ENCODE data around the gene CENPA.
"Not testable (repeated sequence)": the region's sequence is repeated elsewhere in the genome, so short reads cannot be mapped to it uniquely, and the experiment has no call there.

Gene CENPA

DNA sequence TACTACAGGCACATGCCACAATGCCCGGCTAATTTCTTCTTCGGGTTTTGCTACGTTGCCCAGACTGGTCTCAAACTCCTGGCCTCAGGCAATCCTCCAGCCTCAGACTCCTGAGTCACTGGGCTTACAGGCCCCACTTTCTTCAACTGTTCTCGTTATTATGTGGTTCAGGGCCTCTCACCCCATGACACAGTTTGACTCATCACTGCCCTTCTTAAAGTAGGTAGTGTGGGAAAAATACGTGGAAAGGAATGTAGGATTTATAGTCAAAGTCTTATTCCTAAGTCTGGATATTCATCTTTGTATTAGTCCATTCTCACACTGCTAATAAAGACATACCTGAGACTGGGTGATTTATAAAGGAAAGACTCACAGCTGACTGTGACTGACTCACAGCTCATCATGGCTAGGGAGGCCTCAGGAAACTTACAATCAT is 19.4 kb downstream of the CENPA start:
- H3K27me3 ChIP-seq (ENCODE audit: insufficient read depth, low read length): no peaks in the 10 kb centered on the region
- H3K9me3 ChIP-seq (ENCODE audit: insufficient read depth, low read depth, low read length): no peaks in the 10 kb centered on the region
- H3K4me3 ChIP-seq (ENCODE audit: low read length): no peak overlapping the region
- no peak overlapping the region for H3K9ac ChIP-seq (ENCODE audit: low read depth, low read length)
- no peak overlapping the region for H3K27ac ChIP-seq (ENCODE audit: low read length)
- peaks cover 11% of the 10 kb centered on the region for H3K36me3 ChIP-seq (ENCODE audit: insufficient read depth, low read depth, low read length)
- H3K4me1 ChIP-seq (ENCODE audit: insufficient read depth, low read length): no peaks in the 10 kb centered on the region

DNA sequence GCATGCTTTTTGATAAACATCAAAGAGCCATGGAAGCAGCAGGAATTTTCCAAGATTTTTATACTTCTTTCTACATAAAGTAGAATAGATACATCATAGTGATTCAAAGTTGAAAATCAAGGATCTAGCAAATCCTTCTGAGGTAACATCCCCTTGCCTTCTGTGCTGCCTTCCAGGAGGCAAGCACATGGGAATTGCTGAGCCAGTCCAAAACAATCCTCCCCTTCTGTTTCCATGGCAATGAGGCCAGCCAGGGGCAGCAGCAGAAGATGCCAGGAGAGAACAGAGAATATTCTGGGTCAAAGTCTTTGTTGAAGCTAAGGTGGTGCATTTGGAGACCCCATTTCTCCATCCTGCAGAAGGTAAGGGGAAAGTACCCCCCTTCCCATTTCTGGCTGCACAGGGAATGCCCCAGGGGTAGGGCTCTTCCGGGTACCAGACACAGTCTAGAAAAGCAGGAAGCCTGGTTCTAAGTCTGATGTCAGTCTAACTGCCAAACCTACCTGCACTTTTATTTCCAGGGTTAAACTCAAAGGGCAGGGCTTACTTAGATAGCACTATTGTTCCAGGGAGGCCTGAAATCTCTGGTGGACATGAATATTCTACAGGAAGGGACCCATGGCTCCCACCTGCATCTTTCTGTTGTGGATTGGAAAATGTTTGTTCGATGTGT is 22.1 kb downstream of the CENPA start:
- no peaks in the 10 kb centered on the region for H3K9me3 ChIP-seq (ENCODE audit: insufficient read depth, low read depth, low read length)
- no peak overlapping the region for H3K9ac ChIP-seq (ENCODE audit: low read depth, low read length)
- no peaks in the 10 kb centered on the region for H3K4me1 ChIP-seq (ENCODE audit: insufficient read depth, low read length)
- no peak overlapping the region for H3K4me3 ChIP-seq (ENCODE audit: low read length)
- no peaks in the 10 kb centered on the region for H3K27me3 ChIP-seq (ENCODE audit: insufficient read depth, low read length)
- H3K36me3 ChIP-seq (ENCODE audit: insufficient read depth, low read depth, low read length): no peaks in the 10 kb centered on the region
- H3K27ac ChIP-seq (ENCODE audit: low read length): no peak overlapping the region

DNA sequence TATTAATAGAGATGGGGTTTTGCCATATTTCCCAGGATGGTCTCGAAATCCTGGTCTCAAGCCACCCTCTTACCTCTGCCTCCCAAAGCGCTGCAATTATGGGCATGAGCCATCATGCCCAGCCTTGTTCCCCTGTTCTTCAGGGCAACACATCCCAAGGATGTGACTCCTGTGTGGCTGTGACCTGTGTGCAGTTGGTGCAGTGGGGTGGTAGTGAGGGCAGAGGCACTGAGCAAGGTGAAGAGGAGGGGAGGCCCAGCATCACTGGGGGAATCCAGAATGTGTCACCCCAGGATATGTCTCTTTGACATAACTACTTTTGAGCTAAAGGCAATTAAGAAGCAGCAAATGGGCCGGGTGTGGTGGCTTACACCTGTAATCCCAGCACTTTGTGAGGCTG is 23.4 kb downstream of the CENPA start:
- no peaks in the 10 kb centered on the region for H3K4me1 ChIP-seq (ENCODE audit: insufficient read depth, low read length)

DNA sequence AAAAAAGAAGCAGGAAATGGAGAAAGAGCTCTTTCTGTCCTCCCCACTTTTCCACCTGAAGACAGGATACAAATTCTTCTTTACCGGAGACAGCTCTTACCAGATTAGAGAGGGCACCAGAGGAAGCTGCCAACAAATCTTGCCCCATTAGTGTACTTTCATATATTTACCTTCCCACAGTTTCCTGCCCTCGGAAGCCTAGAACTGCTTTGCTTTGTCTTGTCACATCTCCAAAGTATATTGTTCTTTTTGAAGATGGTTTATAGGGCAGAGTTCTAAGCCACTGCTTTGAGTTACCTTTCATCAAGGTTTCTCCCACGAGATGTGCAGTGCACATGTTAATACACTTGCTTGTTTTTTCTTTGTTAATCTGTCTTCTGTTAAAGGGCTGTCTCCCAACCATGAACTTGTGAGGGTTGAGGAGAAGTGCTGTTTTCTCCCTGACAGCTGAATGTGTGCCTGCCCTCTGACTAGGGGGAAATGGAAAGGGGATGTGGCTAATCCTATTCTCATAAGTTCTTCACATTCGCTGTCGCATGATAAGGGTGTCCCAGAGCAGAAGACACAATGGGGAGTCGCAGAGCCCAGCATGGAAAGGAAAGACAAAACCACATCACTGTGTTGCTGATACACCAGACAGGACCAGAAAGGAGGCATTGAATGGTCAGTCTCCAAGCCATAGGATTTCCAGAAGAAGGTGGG is 24.2 kb downstream of the CENPA start:
- Histone ChIP-seq H3K4me3 (ENCODE audit: low read length) (no peak overlapping the region), H3K9ac (ENCODE audit: low read depth, low read length) (no peak overlapping the region), H3K27me3 (ENCODE audit: insufficient read depth, low read length) (no peaks in the 10 kb centered on the region), H3K9me3 (ENCODE audit: insufficient read depth, low read depth, low read length) (no peaks in the 10 kb centered on the region), H3K4me1 (ENCODE audit: insufficient read depth, low read length) (no peaks in the 10 kb centered on the region), H3K27ac (ENCODE audit: low read length) (no peak overlapping the region), H3K36me3 (ENCODE audit: insufficient read depth, low read depth, low read length) (no peaks in the 10 kb centered on the region)

More for the DNA sequence above, 23.4 kb downstream of the CENPA start:
- Histone ChIP-seq H3K9ac (ENCODE audit: low read depth, low read length) (no peak overlapping the region), H3K27ac (ENCODE audit: low read length) (no peak overlapping the region), H3K4me3 (ENCODE audit: low read length) (no peak overlapping the region), H3K27me3 (ENCODE audit: insufficient read depth, low read length) (no peaks in the 10 kb centered on the region), H3K9me3 (ENCODE audit: insufficient read depth, low read depth, low read length) (no peaks in the 10 kb centered on the region), H3K36me3 (ENCODE audit: insufficient read depth, low read depth, low read length) (no peaks in the 10 kb centered on the region)

DNA sequence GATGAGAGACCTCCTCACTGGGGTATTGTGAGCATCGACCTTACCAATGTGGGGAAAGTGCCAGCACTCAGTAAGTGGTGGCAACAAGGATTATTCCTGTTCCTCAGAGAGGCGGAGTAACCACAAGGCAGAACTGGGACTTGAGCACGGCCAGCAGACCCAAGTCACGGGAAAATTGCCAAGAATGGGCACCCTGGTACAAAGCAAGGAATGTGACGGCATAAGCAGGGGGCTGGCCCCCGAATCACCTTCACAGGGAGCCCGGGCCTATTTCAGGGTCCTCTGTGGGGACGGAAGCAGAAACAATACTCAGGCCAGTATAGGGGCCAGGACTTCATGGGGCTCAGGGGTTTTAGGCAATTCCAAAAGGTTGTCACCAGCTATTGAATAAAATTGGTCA is 25.4 kb downstream of the CENPA start:
- Histone ChIP-seq H3K9ac (ENCODE audit: low read depth, low read length) (no peak overlapping the region), H3K36me3 (ENCODE audit: insufficient read depth, low read depth, low read length) (no peaks in the 10 kb centered on the region), H3K4me3 (ENCODE audit: low read length) (no peak overlapping the region), H3K9me3 (ENCODE audit: insufficient read depth, low read depth, low read length) (no peaks in the 10 kb centered on the region), H3K27ac (ENCODE audit: low read length) (no peak overlapping the region), H3K27me3 (ENCODE audit: insufficient read depth, low read length) (no peaks in the 10 kb centered on the region), H3K4me1 (ENCODE audit: insufficient read depth, low read length) (no peaks in the 10 kb centered on the region)

DNA sequence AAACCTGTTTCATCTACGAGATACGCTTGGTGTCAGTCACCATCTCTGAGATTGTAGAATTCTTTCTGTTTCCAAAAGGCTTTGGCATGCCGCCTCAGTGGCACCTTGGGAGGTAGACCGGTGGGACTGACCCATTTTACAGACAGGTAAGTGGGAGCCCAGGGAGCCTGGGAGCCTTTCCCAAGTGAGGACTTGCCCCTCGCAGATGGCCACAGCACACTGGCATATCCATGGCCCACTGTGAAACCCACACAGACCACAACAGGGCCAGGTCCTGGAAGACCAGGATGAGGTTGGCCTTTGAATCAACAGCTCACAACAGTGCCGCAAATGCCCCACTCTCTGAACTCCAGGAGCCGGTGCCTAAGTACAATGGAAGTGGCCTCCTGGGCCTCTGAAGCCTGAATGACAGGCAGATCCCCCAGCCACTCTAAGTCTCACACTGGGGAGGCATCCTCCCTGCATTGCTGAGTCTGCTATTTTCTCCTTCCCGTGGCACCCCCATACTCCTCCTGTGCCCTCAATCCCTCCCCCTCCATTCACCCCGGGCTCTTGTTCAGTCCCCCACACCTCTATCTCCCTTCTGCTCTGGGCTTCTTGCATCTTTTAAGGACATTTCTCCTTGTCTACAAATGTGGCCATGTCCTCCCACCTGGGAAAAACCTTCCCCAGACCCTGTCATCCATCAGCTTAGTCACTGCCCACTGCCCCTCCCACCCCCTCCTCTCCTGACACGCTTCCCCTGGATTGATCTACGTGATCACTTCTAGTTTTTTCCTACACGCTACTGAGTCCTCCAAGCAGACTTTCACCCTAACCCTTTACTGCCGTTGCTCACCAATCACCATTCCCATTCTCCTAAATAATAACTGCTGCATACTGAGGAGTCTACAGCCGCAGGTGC is 26.2 kb downstream of the CENPA start:
- Histone ChIP-seq H3K9ac (ENCODE audit: low read depth, low read length) (no peak overlapping the region), H3K27ac (ENCODE audit: low read length) (no peak overlapping the region), H3K4me1 (ENCODE audit: insufficient read depth, low read length) (no peaks in the 10 kb centered on the region), H3K4me3 (ENCODE audit: low read length) (no peak overlapping the region), H3K27me3 (ENCODE audit: insufficient read depth, low read length) (no peaks in the 10 kb centered on the region), H3K36me3 (ENCODE audit: insufficient read depth, low read depth, low read length) (no peaks in the 10 kb centered on the region), H3K9me3 (ENCODE audit: insufficient read depth, low read depth, low read length) (no peaks in the 10 kb centered on the region)

DNA sequence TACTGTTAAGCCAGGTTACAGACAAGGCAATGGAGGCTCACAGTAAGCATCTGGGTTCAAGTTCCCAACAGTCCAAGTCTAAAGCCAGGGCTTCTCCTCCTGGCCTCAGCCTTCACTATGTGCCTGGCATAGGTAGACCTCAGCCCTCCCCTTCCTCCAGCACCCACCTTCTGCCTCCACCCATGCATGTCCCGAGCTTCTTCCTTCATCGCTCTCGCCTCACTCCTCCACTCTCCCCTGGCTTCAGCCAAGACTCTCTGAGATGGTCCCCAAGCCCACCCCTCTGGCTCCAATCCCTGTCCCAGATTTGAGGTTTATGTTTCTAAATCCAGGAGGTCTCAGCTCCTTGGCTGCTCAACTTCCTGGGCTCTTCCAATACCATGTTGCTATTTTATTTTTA is 26.9 kb downstream of the CENPA start:
- Histone ChIP-seq H3K9ac (ENCODE audit: low read depth, low read length) (no peak overlapping the region), H3K9me3 (ENCODE audit: insufficient read depth, low read depth, low read length) (no peaks in the 10 kb centered on the region), H3K36me3 (ENCODE audit: insufficient read depth, low read depth, low read length) (no peaks in the 10 kb centered on the region), H3K4me1 (ENCODE audit: insufficient read depth, low read length) (no peaks in the 10 kb centered on the region), H3K27ac (ENCODE audit: low read length) (no peak overlapping the region), H3K4me3 (ENCODE audit: low read length) (no peak overlapping the region), H3K27me3 (ENCODE audit: insufficient read depth, low read length) (no peaks in the 10 kb centered on the region)

DNA sequence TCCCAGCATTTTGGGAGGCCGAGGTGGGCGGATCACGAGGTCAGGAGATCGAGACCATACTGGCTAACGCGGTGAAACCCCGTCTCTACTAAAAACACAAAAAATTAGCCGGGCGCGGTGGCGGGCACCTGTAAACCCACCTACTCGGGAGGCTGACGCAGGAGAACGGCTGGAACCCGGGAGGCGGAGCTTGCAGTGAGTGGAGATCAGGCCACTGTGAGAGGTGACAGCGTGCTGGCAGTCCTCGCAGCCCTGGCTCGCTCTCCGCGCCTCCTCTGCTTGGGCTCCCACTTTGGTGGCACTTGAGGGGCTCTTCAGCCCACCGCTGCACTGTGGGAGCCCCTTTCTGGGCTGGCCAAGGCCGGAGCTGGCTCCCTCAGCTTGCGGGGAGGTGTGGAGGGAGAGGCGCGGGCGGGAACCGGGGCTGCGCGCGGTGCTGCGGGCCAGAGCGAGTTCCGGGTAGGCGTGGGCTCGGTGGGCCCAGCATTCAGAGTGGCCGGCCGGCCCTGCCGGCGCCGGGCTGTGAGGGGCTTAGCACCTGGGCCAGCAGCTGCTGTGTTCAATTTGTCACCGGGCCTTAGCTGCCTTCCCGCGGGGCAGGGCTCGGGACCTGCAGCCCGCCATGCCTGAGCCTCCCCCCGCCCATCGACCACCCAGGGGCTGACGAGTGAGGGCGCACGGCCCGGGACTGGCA is 28.4 kb downstream of the CENPA start:
- not testable (repeated sequence) for H3K27me3 ChIP-seq (ENCODE audit: insufficient read depth, low read length); H3K36me3 ChIP-seq (ENCODE audit: insufficient read depth, low read depth, low read length); H3K27ac ChIP-seq (ENCODE audit: low read length); H3K4me3 ChIP-seq (ENCODE audit: low read length); H3K9me3 ChIP-seq (ENCODE audit: insufficient read depth, low read depth, low read length); H3K9ac ChIP-seq (ENCODE audit: low read depth, low read length); H3K4me1 ChIP-seq (ENCODE audit: insufficient read depth, low read length)

DNA sequence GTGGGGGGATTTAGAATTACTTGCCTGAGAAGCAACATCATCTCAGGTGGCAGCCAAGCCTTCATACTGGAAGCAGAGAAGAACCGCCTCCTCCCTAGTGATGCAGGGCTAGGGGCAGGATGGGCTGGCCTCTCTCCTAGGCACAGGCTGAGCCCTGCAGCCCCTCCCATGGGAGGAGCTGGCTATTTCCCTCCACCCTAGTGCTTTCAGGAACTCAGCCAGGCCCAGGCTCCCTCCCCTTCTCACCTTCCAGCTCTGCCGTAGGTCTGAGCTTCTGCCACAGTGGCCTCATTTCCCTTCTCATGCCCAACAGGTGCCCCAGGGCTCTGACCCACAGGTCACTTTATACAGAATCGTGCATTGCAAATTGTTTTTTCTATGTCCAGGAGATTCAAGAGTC is 31.0 kb downstream of the CENPA start:
- no peaks in the 10 kb centered on the region for H3K9me3 ChIP-seq (ENCODE audit: insufficient read depth, low read depth, low read length)
- no peak overlapping the region for H3K9ac ChIP-seq (ENCODE audit: low read depth, low read length)
- H3K27me3 ChIP-seq (ENCODE audit: insufficient read depth, low read length): no peaks in the 10 kb centered on the region; the same call in 1 of the 2 replicates
- no peak overlapping the region for H3K27ac ChIP-seq (ENCODE audit: low read length)
- no peaks in the 10 kb centered on the region for H3K4me1 ChIP-seq (ENCODE audit: insufficient read depth, low read length)
- H3K4me3 ChIP-seq (ENCODE audit: low read length): no peak overlapping the region
- H3K36me3 ChIP-seq (ENCODE audit: insufficient read depth, low read depth, low read length): no peaks in the 10 kb centered on the region

DNA sequence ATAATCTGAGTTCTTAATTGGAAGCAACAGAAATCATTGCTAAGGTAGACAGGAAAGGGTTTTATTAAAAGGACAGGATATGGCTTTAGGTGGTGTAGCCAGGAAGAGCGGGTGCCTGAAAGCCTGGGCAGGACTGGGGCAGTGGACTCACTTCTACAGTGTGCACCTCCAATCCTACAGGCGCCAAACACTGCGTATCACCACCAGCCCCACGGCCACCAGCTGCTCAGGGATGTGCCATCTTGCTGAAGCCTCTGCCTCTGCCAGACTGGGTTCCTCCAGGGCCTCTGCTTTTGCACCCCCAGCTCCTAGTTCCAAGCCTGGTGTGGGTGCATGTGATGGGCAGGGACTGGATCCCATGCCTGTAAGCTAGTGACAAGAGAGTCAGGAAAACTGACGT is 32.4 kb downstream of the CENPA start:
- Histone ChIP-seq H3K36me3 (ENCODE audit: insufficient read depth, low read depth, low read length) (no peaks in the 10 kb centered on the region), H3K27me3 (ENCODE audit: insufficient read depth, low read length) (no peaks in the 10 kb centered on the region; the same call in 1 of the 2 replicates), H3K9ac (ENCODE audit: low read depth, low read length) (no peak overlapping the region), H3K27ac (ENCODE audit: low read length) (no peak overlapping the region), H3K4me1 (ENCODE audit: insufficient read depth, low read length) (no peaks in the 10 kb centered on the region), H3K9me3 (ENCODE audit: insufficient read depth, low read depth, low read length) (no peaks in the 10 kb centered on the region), H3K4me3 (ENCODE audit: low read length) (no peak overlapping the region)

DNA sequence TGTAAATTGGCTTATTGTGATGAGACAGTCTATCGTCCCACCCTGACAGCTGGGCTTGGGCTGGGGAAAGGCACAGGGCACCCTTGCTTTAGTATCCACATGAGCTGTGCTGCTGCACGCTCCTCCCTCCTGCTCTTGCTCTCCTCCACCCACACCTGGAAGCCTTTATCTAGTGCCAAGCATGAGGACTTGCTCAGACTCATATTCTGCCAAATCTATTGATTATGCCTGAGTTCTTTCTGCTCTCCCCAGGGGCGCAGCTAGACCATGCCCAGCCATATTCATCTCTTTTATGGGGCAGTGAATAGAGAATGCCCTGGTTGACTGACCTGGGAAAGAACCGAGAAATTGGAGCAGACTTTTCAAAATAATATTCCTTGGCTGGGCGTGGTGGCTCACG is 33.1 kb downstream of the CENPA start:
- Histone ChIP-seq H3K4me1 (ENCODE audit: insufficient read depth, low read length) (no peaks in the 10 kb centered on the region), H3K36me3 (ENCODE audit: insufficient read depth, low read depth, low read length) (no peaks in the 10 kb centered on the region), H3K4me3 (ENCODE audit: low read length) (no peak overlapping the region), H3K9ac (ENCODE audit: low read depth, low read length) (no peak overlapping the region), H3K27me3 (ENCODE audit: insufficient read depth, low read length) (no peaks in the 10 kb centered on the region; the same call in 1 of the 2 replicates), H3K27ac (ENCODE audit: low read length) (no peak overlapping the region), H3K9me3 (ENCODE audit: insufficient read depth, low read depth, low read length) (no peaks in the 10 kb centered on the region)

All from iPS-20b (cell line).